ENCODE results near the gene IGFBP7.

IGFBP7 gene

GRCh38 chr4:57034520-57034919 is 75.7 kb downstream of the IGFBP7 start:
- no peak for DNase-seq

- DNase-seq = no peak
These were observed 87.1 kb downstream of the IGFBP7 start for GRCh38 chr4:57023104-57023503.

DNA sequence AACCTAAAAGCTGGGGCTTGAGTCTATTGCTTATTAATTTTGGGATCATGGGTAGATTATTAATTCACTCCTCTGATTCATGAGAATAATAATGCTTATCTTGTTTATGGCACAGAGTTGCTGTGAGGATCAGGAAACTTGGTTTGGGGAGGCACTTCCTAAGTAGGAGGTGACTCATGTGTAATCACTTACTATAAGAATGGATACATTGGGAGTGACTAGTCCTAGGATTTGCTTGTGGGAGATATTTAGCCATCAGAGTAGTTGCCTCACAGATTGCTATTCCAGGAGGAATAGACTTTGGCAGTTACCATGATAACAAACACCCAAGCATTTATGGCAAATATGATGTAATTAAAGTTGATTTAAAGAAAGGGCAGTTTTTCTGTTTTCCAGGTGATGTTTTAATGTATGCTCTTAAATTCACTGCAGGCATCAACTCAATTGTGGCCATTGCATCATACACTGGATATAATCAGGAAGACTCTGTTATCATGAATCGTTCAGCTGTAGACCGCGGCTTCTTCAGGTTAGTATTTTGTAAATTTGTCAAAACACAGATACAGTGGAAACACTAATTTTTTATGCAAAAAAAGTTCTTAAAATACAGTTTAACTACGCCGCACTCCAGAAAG is 89.6 kb downstream of the IGFBP7 start:
- no peak for DNase-seq

GRCh38 chr4:57018980-57019379 is 91.2 kb downstream of the IGFBP7 start:
- no peak for DNase-seq

DNA sequence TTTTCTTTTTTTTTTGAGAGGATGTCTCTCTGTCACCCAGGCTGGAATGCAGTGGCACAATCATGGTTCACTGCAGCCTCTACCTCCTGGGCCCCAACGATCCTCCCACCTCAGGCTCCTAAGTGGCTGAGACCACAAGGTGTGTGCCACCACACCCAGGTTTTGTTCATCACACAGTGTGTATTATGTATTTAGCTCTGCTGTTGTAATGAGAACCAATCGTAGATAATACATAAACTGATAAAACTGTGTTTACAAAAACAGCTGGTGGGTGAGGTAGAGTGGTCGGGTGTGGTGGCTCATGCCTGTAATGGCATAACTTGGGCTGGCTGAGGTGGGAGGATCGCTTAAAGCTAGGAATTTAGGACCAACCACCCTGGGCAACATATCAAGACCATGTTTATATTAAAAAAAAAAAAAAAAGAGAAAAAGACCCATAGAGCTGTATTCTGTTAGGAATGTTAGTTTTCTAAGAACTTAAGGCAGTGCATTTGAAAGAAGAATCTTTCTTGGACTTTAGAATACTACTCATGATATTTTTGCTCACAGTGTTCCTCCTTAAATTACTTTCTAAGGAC is 96.6 kb downstream of the IGFBP7 start:
- DNase-seq = no peak

GRCh38 chr4:56999751-57000150 is 110.4 kb downstream of the IGFBP7 start:
- DNase-seq = no peak

- DNase-seq = no peak
These were observed 114.7 kb downstream of the IGFBP7 start for GRCh38 chr4:56995525-56995924.

GRCh38 chr4:56990109-56990905 is 119.9 kb downstream of the IGFBP7 start:
- DNase-seq = no peak

- DNase-seq = no peak
These were observed 123.2 kb downstream of the IGFBP7 start for GRCh38 chr4:56986952-56987351.

DNA sequence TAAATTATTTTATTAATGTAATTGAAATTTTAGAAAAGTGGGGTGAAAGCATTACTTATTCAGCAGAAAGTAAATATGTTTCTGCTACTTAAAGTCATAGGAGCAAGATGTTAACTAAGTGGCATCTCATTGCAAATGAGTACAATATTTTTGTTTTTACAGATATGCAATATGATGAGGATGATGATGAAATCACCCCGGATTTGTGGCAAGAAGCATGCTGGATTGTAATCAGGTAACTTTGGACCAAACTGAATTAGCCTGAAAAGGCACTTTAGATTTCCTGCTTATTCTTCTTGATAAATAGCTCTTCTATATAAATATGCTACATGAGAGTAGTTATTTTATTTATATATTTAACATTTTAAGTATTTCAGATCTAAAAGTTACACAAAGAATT is 124.0 kb downstream of the IGFBP7 start:
- DNase-seq = no peak

DNA sequence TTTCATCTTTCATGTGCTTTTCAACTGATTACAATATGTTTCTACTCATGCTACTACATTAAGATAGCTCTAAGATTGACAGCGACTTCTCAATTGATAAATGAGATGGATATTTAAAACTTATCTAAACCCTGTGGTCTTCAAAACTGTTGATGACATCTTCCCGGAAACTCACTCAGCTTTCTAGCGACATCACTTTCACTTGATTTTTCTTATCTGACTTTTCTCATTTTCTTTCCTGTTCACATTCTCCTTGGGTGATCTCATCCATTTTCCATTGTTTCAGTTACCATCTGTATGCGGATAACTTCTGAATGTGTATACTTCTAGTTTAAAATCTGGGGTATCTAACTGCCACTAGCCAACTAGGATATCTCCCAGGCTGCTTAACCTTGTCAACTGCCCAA is 128.4 kb downstream of the IGFBP7 start:
- DNase-seq = no peak
